Neural crest cell (in vitro differentiated cells): Measurements from ENCODE around the gene LARGE1. TPM values are rescaled to one million over a fixed set of nuclear protein-coding genes. Genes with fewer than 3 reads are reported as not detected.

ENCODE experiments used
- DNase-seq: peaks from one replicate; pipeline ENCODE4 v3.0.0; 2021; ENCODE audit warnings: low read depth, mixed read lengths, low spot score
- H3K27ac Mint-ChIP-seq: one replicate; pipeline ENCODE4 v1.8.0; 2021; ENCODE audit warnings: mild to moderate bottlenecking, mixed read lengths; ENCODE audit not compliant: unreplicated experiment
- H3K27me3 Mint-ChIP-seq: 2 replicates; pipeline ENCODE4 v1.8.0; 2021; ENCODE audit warnings: low read depth, mild to moderate bottlenecking, mixed read lengths
- H3K36me3 Mint-ChIP-seq: 2 replicates; pipeline ENCODE4 v1.8.0; 2021; ENCODE audit warnings: low read depth, mild to moderate bottlenecking, mixed read lengths
- H3K4me1 Mint-ChIP-seq: 2 replicates; pipeline ENCODE4 v1.8.0; 2021; ENCODE audit warnings: mixed read lengths
- H3K4me3 Mint-ChIP-seq: one replicate; pipeline ENCODE4 v1.8.0; 2021; ENCODE audit warnings: mild to moderate bottlenecking, mixed read lengths
- H3K9me3 Mint-ChIP-seq: 2 replicates; pipeline ENCODE4 v1.8.0; 2021; ENCODE audit warnings: mixed read lengths
- total RNA-seq: library from RNA; stranded (reverse); gene quantifications from 2 replicates; pipeline ENCODE4 v1.2.1, GENCODE V29; 2021
- TF ChIP-seq, protein P1 (sequence below): fragments of 200-600 bp; sonication (generic); conservative IDR thresholded peaks from 2 replicates; pipeline ENCODE4 v1.5.0; 2021; ENCODE audit warnings: antibody characterized with exemption, mild to moderate bottlenecking

The LARGE1 gene
- total RNA-seq, 1 donor from 2014 or later, result 33.0 TPM

DNA sequence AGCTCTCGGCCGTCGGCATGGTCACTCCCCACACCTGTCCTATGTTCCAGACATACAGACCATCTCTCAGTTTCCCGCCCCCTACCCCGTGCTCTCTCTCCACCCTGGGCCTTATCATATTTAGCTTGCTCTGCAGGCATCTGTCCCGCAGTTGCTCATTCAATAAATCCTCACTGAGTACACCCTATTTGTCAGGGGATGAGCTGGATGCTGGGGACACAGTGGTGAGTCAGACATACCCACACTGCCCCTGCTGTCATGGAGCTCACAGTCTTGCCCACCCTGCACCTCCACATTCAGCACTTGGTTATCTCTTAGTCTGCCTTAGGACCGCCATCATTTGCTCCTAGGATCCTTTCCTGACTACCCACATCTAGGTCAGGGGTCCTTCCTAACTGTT, 313.8 kb downstream of the LARGE1 start:
- Mint-ChIP-seq H3K4me1 (peaks cover 23% of the 10 kb centered on the region), H3K4me3 (no peak overlapping the region), H3K27me3 (peaks cover 5% of the 10 kb centered on the region), H3K27ac (peak overlapping the region; percentile 21), H3K36me3 (peaks cover 19% of the 10 kb centered on the region), H3K9me3 (peaks cover 3% of the 10 kb centered on the region)
- TF ChIP-seq, protein P1, sequence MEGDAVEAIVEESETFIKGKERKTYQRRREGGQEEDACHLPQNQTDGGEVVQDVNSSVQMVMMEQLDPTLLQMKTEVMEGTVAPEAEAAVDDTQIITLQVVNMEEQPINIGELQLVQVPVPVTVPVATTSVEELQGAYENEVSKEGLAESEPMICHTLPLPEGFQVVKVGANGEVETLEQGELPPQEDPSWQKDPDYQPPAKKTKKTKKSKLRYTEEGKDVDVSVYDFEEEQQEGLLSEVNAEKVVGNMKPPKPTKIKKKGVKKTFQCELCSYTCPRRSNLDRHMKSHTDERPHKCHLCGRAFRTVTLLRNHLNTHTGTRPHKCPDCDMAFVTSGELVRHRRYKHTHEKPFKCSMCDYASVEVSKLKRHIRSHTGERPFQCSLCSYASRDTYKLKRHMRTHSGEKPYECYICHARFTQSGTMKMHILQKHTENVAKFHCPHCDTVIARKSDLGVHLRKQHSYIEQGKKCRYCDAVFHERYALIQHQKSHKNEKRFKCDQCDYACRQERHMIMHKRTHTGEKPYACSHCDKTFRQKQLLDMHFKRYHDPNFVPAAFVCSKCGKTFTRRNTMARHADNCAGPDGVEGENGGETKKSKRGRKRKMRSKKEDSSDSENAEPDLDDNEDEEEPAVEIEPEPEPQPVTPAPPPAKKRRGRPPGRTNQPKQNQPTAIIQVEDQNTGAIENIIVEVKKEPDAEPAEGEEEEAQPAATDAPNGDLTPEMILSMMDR, result no peak
- DNase-seq, result no peak

DNA sequence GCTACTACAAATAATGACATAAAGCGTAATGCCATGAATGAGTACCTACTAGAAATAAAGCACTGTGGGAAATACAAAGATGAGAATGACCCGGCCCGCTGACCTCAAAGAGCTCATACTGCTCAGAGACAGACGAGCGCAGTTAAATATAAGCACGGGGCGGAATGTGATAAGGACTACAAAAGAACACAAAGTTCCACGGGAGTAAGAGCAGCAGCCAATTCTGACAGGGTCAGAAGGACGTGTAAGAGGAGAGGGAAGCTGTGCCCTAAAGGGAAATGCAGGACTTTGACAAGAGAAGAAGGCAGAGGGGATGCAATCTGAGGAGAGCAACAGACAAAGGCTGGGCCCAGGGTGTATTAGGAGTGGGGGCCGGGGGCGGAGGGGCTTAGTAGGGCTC, 314.6 kb downstream of the LARGE1 start:
- H3K9me3 Mint-ChIP-seq, result peaks cover 3% of the 10 kb centered on the region
- H3K4me1 Mint-ChIP-seq, result peaks cover 23% of the 10 kb centered on the region
- no peak overlapping the region for H3K4me3 Mint-ChIP-seq
- peak overlapping the region; percentile 7 for H3K27ac Mint-ChIP-seq
- peak; percentile 2 for DNase-seq
- H3K36me3 Mint-ChIP-seq, result peaks cover 17% of the 10 kb centered on the region
- H3K27me3 Mint-ChIP-seq, result peaks cover 5% of the 10 kb centered on the region
- TF ChIP-seq, protein P1, result no peak

DNA sequence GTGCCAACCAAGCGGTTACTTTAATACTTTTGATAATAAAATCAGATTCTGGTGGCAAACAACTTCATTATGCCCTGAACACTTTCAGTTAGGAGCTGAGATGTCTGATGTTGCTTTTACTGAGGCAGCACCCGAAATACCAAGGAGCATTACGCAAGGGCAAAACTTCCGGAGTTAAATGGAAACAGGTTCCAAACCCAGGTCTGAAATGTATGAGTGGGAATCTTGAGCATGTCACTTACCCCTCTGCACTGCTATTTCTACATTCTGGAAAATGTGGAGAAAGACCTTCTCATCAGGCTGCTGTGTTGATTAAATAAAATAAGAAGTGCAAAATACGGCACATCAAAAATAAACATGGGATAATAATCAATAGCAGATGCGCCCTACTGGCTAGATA, 315.1 kb downstream of the LARGE1 start:
- H3K36me3 Mint-ChIP-seq, result peaks cover 17% of the 10 kb centered on the region

DNA sequence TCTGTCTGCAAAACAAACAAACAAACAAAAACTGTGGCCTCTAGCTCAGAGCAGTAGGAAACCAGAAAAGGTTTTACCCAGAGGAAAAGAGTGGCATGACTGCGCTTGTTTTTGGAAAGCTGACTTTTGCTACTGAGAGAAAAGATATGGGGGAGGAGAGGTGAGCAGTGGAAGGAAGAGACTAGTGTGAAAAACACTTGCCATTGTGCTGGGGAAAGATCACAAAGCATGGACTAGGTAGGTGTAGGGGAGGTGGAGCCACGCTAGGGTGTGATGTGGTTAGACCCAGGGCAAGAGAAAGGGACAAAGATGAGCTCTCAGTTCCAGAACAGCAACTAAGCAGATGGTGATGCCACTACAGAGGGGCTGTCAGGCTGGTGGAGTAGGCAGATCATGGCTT, 319.2 kb downstream of the LARGE1 start:
- Mint-ChIP-seq H3K4me1 (peaks cover 32% of the 10 kb centered on the region), H3K4me3 (no peak overlapping the region), H3K36me3 (peaks cover 17% of the 10 kb centered on the region), H3K27ac (no peak overlapping the region), H3K27me3 (peaks cover 5% of the 10 kb centered on the region), H3K9me3 (peaks cover 4% of the 10 kb centered on the region)
- TF ChIP-seq, protein P1, result no peak
- no peak for DNase-seq

More for the DNA sequence above, 315.1 kb downstream of the LARGE1 start:
- Mint-ChIP-seq H3K4me1 (peaks cover 23% of the 10 kb centered on the region), H3K27ac (no peak overlapping the region), H3K4me3 (no peak overlapping the region), H3K27me3 (peaks cover 5% of the 10 kb centered on the region), H3K9me3 (peaks cover 1% of the 10 kb centered on the region)
- DNase-seq, result no peak
- TF ChIP-seq, protein P1, result no peak

DNA sequence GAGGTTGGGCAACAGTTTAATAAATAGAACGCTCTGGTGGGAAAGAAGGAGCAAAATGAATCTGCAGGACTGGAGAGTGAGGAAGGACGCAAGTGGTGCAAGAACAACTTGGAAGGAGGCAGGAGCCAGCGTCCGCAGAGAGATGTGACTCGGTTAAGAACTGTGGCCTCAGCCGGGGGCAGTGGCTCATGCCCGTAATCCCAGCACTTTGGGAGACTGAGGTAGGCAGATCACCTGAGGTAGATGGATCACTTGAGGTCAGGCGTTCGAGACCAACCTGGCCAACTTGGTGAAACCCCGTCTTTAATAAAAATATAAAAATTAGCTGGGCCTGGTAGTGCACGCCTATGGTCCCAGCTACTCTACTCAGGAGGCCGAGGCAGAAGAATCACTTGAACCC, 319.7 kb downstream of the LARGE1 start:
- H3K4me1 Mint-ChIP-seq, result peaks cover 29% of the 10 kb centered on the region
- no peak overlapping the region for H3K27ac Mint-ChIP-seq
- H3K4me3 Mint-ChIP-seq, result no peak overlapping the region
- H3K36me3 Mint-ChIP-seq, result peaks cover 17% of the 10 kb centered on the region
- no peak for DNase-seq
- peaks cover 5% of the 10 kb centered on the region for H3K27me3 Mint-ChIP-seq
- peaks cover 4% of the 10 kb centered on the region for H3K9me3 Mint-ChIP-seq
- TF ChIP-seq, protein P1, result no peak

DNA sequence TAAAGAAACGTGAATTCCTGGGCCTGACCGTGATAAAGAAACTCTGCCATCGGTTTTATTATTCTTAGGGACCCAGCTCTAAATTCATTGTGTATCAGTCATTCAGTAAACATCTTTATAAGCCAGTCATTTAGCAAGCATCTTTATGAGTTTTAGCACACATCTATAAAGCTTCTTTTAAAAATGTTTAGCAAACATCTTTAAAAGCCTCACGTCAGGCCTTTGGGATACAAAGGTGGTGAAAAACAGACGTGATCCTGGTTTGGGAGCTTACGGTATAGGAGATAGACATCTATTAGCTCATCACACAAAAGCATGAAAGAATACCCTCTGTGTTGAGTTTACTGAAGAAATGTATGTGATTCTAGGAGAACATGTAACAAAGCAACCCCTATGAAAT, 320.2 kb downstream of the LARGE1 start:
- Mint-ChIP-seq H3K4me3 (no peak overlapping the region), H3K9me3 (peaks cover 4% of the 10 kb centered on the region), H3K27me3 (peaks cover 5% of the 10 kb centered on the region), H3K36me3 (peaks cover 17% of the 10 kb centered on the region), H3K27ac (no peak overlapping the region), H3K4me1 (peaks cover 24% of the 10 kb centered on the region)
- DNase-seq, result no peak
- TF ChIP-seq, protein P1, result no peak
